Measurements from ENCODE around the gene DUSP9.

The DUSP9 gene

DNA sequence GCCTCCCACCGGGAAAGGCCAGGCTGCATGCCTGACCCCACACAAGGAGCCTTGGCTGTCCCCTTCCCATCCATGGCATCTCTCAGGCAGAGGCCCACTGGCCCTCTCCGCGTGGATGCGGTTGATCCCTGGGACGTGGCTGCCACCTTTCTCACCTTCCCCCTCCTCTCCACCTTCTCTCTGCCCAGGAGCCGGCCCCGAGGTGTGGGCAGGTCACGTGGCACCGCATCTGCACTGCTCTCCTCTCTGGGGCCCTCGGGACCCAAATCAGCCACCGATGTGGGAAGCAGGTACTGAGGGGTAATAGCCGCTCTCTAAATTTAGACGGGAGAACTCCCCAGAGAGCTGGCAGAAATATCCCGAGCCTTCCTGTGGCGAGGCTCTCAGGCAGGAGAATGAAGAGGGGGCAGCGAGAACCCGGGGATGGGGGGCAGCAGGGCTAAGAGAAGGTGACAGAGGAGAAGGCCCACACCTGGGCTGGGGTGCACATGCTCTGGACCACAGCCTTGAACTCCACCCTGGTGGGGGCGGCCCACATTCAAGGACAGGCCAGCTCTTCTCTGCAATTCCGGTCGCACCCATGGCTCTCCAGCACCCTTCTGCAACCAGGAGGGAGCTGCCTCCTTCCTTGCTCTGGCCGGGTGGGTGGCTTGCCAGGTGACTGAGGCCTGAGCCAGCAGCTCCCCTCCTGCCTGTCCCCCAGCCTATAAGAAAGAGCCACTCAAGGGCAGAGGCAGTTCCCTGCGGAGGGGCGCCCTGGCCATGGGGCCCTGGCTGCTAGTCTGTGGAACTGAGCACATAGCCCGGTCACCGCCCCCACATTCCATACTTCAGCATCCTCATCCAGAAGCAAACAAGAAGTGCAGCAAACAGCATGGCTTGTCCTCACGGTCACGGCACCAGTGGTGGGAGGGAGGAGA lies 9.6 kb upstream of the DUSP9 start:
- DNase-seq (ENCODE audit: low read depth) = no peak
- TF ChIP-seq, protein P1, sequence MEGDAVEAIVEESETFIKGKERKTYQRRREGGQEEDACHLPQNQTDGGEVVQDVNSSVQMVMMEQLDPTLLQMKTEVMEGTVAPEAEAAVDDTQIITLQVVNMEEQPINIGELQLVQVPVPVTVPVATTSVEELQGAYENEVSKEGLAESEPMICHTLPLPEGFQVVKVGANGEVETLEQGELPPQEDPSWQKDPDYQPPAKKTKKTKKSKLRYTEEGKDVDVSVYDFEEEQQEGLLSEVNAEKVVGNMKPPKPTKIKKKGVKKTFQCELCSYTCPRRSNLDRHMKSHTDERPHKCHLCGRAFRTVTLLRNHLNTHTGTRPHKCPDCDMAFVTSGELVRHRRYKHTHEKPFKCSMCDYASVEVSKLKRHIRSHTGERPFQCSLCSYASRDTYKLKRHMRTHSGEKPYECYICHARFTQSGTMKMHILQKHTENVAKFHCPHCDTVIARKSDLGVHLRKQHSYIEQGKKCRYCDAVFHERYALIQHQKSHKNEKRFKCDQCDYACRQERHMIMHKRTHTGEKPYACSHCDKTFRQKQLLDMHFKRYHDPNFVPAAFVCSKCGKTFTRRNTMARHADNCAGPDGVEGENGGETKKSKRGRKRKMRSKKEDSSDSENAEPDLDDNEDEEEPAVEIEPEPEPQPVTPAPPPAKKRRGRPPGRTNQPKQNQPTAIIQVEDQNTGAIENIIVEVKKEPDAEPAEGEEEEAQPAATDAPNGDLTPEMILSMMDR (conservative IDR thresholded peaks at IDR 0.05; ENCODE audit: low read length) = no peak
- no peak overlapping the region for H3K4me3 ChIP-seq (ENCODE audit: low read length)

DNA sequence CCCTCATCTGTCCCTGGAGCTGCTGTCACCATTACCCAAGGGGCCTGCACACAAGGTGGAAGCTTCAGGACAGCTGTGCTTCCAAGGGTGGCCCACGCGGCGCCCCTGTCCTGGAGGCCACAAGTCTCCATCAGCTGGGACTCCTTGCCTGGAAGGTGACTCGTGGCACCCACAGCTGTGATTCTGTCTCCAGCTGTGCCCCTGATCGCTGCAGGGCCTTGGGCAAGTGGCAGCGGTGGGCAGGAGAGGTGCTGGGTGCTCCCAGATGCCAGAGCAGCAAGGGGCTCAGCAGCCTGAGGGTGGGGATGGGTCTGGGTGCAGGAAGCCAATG lies 9.0 kb upstream of the DUSP9 start:
- DNase-seq (ENCODE audit: low read depth) = no peak
- no peak overlapping the region for H3K4me3 ChIP-seq (ENCODE audit: low read length)
- TF ChIP-seq, protein P1 (conservative IDR thresholded peaks at IDR 0.05; ENCODE audit: low read length) = no peak

DNA sequence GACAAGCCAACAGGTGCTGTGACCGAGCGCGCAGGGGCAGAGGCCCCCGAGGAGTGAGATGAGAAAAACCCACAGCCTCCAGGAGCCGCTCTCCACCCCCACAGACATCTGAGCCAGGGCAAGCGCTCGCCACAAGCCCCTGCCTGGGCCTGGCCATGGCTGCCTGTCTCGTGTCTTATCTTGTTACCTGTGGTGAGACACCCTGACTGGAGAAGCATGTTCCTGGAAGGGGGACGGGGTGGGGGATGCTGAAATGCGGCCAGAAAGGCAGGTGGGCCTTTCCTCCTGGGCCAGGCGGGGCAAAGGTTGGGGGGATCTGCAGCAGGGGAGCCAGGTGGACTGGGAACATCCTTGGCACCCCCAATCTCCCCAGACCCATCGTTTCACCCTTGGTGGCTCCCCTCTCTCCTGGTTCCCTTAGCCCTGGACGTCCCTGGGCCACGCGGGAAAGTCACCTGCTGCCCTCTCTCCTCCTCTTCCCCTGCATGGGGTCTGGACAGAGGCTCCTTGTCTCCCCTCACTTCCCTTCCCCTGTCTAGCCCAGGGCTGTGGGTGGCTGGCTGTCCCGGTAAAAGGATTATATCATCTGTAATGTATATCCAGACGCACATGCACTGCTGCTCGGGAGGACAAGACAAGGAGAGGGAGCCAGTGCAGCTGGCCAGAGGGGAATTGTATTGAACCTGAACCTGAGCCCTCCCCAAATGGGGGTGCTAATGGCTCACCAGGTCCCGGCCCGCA lies 8.4 kb upstream of the DUSP9 start:
- no peak overlapping the region for H3K4me3 ChIP-seq (ENCODE audit: low read length)
- TF ChIP-seq, protein P1 (conservative IDR thresholded peaks at IDR 0.05; ENCODE audit: low read length) = no peak
- no peak for DNase-seq (ENCODE audit: low read depth)

DNA sequence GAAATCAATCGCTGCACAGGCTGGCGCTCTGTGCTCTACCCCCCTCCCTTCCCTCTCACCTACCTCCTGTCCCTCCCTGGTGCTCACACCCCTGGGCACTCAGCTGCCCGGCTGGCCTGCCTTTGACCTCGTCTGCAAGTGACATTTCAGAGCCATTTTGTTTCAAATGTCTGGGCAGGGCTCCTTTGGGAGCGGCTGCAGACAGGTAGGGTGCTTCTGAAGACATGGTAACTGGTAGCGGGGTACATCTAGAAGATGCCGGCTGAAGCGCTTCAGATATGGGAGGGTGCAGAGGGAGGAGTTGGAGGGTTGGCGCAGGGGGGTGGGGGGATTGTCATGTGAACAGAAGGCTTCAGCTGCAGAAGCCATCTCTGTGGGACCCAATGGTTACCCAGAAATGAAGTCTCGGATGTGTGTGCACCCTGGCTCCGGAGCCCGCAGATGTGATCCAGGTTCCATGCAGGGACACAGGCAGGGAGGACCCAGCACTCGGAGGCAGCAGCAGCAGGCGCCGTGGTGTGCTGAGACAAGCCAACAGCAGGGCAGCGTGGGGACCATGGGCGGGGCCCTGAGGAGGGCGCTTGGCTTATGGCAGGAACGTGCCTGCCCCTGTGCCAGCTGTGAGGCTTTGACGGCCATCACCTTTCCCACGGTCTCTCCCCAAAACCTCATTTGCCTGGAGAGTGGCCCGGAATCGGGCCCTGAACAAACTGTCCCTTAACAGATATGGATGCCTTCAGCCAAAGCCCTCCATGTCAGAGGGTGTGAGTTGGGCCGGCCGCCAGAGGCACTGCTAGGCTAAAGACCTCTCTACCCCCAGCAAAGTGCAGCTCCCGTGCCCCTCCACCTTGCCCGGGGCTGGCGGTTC lies 7.6 kb upstream of the DUSP9 start:
- DNase-seq (ENCODE audit: low read depth) = no peak
- TF ChIP-seq, protein P1 (conservative IDR thresholded peaks at IDR 0.05; ENCODE audit: low read length) = no peak
- H3K4me3 ChIP-seq (ENCODE audit: low read length) = no peak overlapping the region

DNA sequence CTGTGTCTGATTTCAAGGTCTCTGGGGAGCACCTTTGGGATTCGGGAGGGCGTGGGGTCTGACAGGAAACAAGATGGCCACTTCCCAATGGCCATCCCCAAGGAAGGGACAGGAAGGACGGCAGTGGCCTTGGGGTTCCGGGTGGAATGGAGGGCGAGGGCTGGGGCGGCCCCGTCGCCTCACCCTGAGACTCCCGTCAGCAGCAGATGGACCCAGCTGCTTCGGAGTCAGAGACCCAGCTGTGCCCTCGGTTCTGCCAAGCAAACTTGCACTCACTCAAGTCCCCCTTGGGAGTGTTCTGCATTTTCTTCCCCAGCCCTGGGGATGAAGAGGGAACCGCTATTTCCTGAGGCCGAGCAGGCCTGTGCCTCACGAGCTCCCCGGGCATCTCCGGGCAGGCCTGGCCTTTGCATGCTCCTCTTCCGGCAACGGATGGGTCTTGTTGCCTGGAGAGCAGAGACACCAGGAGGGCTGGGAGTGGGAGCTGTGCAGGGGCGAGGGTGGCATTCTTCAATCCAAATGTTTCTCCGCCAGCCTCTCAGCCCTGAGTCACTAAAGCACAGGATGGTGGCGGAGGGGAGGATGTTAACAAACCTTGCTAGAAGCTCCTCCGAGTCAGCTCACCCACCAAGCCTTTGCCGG lies 6.8 kb upstream of the DUSP9 start:
- DNase-seq (ENCODE audit: low read depth) = no peak
- TF ChIP-seq, protein P1 (conservative IDR thresholded peaks at IDR 0.05; ENCODE audit: low read length) = no peak
- no peak overlapping the region for H3K4me3 ChIP-seq (ENCODE audit: low read length)

DNA sequence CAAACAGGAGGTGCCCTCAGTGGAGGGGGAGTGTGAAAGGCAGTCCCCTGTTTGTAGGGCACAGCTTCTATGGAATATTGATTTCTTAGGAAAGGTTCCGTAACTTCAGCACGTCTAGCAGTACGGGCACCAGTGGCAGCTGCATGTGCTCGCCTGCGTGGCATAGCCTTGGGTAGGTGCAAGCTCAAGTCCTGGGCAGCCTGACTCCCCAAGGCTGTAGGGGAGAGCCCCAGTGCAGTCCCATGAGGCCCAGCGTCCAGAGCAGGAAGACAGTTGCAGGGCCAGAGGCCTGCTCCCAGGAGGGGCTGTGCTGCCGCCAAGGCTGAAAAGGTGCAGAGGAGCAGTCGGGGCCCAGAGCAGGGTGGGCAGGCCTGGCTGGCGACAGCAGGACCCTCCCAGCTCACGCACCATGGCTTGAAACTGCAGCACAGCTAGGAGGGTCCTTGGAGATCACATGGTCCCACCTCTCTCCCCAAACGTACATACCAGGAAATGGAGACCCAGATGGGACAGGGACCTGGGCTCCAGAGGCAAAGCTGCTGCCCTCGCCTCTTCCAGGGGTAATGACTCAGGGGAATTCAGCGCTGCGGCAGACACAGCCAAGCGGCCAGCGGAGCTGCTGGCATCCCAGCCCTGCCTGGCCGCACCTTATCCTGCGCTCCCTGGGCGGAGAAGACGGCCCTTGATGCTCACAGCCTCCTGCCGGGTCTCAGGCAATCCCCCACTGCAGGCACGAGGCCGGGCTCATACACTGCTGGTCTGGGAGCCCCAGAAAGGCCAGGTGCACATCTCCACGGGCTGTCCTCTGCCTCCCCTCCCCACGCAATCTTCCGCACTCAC lies 6.0 kb upstream of the DUSP9 start:
- no peak for DNase-seq (ENCODE audit: low read depth)
- TF ChIP-seq, protein P1 (conservative IDR thresholded peaks at IDR 0.05; ENCODE audit: low read length) = no peak
- no peak overlapping the region for H3K4me3 ChIP-seq (ENCODE audit: low read length)

All from AG10803 (cell line).